Smooth muscle cell of trachea (primary cell): ENCODE measurements around the gene STK26. TPM values are rescaled to one million over a fixed set of nuclear protein-coding genes. Genes with fewer than 3 reads are reported as not detected.

Source experiments
- total RNA-seq: library from RNA; depleted of rRNA; stranded (reverse); fragments of >200 nt; gene quantifications from 2 replicates; pipeline ENCODE4 v1.2.1, GENCODE V29; 2014

Gene STK26
- 3.3 and 7.1 TPM in 2 replicates for total RNA-seq

DNA sequence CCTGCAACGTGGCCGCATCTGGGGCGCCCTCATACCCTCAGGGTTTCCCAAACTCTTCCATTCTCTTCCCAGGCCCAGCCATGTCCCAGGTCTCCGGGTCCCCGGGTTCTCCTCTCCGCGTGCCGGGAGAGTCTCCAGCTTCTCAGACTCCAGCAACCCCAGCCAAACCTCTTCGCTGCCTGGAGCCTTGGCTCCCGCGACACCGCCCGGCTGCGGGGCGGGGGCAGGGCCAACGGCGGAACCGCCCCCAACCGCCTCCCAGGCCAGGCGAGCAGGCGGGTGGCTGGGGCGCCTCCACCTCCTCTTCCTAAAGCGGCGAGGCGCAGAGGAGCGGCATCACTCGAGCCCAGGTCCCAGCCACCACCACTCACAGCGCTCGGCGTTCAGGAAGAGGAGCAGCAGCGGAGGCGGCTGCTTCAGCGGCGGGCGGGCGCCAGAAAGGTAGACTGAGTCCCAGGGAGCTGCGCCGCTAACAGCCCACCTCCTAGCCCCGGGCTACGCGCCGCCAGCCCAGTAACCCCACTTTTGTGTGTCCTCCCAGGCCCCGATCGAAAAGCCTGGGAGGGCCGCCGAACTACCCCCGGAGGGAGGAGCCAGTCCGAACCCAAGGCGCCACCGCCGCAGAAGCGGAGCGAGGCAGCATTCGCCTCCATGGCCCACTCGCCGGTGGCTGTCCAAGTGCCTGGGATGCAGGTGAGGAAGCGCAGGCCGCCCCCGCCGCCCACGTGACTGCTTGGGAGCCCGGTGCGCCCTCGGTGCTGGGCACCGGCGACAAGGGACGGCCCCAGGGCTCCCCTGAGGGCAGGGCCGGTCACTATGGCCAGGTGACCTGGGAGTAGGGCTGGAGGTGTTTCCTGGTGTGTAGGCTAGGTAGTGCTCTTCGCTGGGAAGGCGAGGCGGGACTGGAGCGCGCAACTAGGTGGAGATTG is at the start of gene STK26:
Gene STK26 (plus strand): TSS at position 336 of the 929 bp plus-strand sequence. CDS start 316 bp downstream, at position 652.

Other genes with a start within 250 kb of the STK26 start
- gene FRMD7, start 104.7 kb downstream of the STK26 start, total RNA-seq: under 0.01 TPM in 1 of 2 replicates, not detected in the other
- gene RAP2C, start 196.1 kb downstream of the STK26 start, total RNA-seq: 19.0 and 23.7 TPM in 2 replicates